ENCODE measurements around the gene WDR1. TPM values are rescaled to one million over a fixed set of nuclear protein-coding genes. Genes with fewer than 3 reads are reported as not detected.

The WDR1 gene
- polyA plus RNA-seq, 1 of the 3 experiments (the other 2 are of a cell fraction), result 310 TPM

GRCh38 chr4:10061650-10062415 lies 54.8 kb downstream of the WDR1 start:
- H3K4me1 ChIP-seq (ENCODE audit: control insufficient read depth in 1 of 2, insufficient read depth in 2 of 2, low read depth in 1 of 2, low read length in 1 of 2), result peaks cover 0 to 7% of the 10 kb centered on the region in 2 experiments; a peak in 1 of 4 replicates
- no peak overlapping the region for H2AFZ ChIP-seq (ENCODE audit: low read depth)
- no peaks in the 10 kb centered on the region for H4K20me1 ChIP-seq (ENCODE audit: insufficient read depth)
- no peaks in the 10 kb centered on the region for H3K36me3 ChIP-seq (replicated peaks in 1 of 2; ENCODE audit: control insufficient read depth in 1 of 2, insufficient read depth in 2 of 2, low read length in 1 of 2)
- H3K9ac ChIP-seq, result no peak overlapping the region
- H3K4me2 ChIP-seq, result no peak overlapping the region
- H3K9me3 ChIP-seq, result no peaks in the 10 kb centered on the region
- H3K9me2 ChIP-seq, result no peaks in the 10 kb centered on the region
- no peak for DNase-seq
- H3K27me3 ChIP-seq (ENCODE audit: insufficient read depth), result no peaks in the 10 kb centered on the region
- no peaks in the 10 kb centered on the region for H3F3A ChIP-seq (replicated peaks; ENCODE audit: insufficient read depth)
- POLR2A ChIA-PET, result no interaction called here
- CTCF ChIA-PET, result interaction anchor here (0.9 to 4.3 kb wide), 3 partner anchors 46 to 358 kb away, joined by 3 to 24 read pairs (median 4); no protein-coding TSS in a partner anchor
- TF ChIP-seq, protein P1, sequence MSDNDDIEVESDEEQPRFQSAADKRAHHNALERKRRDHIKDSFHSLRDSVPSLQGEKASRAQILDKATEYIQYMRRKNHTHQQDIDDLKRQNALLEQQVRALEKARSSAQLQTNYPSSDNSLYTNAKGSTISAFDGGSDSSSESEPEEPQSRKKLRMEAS (IDR thresholded peaks at IDR 0.05; ENCODE audit: low read depth), result no peak
- TF ChIP-seq RFX5 (IDR thresholded peaks at IDR 0.05; ENCODE audit: low read length) (no peak), ZBTB33 (IDR thresholded peaks at IDR 0.05; ENCODE audit: borderline replicate concordance, low read depth) (no peak), TCF12 (IDR thresholded peaks at IDR 0.05) (no peak), GATA2 (CRISPR knock-in tag; IDR thresholded peaks at IDR 0.05) (no peak), RXRA (IDR thresholded peaks at IDR 0.05; ENCODE audit: borderline replicate concordance, low read depth) (no peak), USF1 (IDR thresholded peaks at IDR 0.05; ENCODE audit: borderline replicate concordance, low read depth) (no peak), POLR2AphosphoS5 (IDR thresholded peaks at IDR 0.05; ENCODE audit: low read depth, low read length) (no peak), CHD2 (IDR thresholded peaks at IDR 0.05; ENCODE audit: low read length, partially characterized antibody) (no peak), TAF1 (IDR thresholded peaks at IDR 0.05; ENCODE audit: borderline replicate concordance, low read depth, low read length) (no peak), JUND (IDR thresholded peaks at IDR 0.05) (no peak), EP300 (IDR thresholded peaks at IDR 0.05; ENCODE audit: borderline replicate concordance in 1 of 2, low read depth in 1 of 2, low read length in 1 of 2) (no peak), RAD21 (IDR thresholded peaks at IDR 0.05; ENCODE audit: low read length) (no peak), EZH2phosphoT487 (IDR thresholded peaks at IDR 0.05; ENCODE audit: borderline replicate concordance, low read depth) (no peak), NRF1 (IDR thresholded peaks at IDR 0.05; ENCODE audit: low read depth, low read length) (no peak), MXI1 (IDR thresholded peaks at IDR 0.05; ENCODE audit: low read depth, low read length) (no peak)
- TF ChIP-seq, protein P2, sequence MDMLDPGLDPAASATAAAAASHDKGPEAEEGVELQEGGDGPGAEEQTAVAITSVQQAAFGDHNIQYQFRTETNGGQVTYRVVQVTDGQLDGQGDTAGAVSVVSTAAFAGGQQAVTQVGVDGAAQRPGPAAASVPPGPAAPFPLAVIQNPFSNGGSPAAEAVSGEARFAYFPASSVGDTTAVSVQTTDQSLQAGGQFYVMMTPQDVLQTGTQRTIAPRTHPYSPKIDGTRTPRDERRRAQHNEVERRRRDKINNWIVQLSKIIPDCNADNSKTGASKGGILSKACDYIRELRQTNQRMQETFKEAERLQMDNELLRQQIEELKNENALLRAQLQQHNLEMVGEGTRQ (IDR thresholded peaks at IDR 0.05; ENCODE audit: borderline replicate concordance, low read depth, low read length), result no peak
- TF ChIP-seq, protein P3, sequence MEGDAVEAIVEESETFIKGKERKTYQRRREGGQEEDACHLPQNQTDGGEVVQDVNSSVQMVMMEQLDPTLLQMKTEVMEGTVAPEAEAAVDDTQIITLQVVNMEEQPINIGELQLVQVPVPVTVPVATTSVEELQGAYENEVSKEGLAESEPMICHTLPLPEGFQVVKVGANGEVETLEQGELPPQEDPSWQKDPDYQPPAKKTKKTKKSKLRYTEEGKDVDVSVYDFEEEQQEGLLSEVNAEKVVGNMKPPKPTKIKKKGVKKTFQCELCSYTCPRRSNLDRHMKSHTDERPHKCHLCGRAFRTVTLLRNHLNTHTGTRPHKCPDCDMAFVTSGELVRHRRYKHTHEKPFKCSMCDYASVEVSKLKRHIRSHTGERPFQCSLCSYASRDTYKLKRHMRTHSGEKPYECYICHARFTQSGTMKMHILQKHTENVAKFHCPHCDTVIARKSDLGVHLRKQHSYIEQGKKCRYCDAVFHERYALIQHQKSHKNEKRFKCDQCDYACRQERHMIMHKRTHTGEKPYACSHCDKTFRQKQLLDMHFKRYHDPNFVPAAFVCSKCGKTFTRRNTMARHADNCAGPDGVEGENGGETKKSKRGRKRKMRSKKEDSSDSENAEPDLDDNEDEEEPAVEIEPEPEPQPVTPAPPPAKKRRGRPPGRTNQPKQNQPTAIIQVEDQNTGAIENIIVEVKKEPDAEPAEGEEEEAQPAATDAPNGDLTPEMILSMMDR (IDR thresholded peaks at IDR 0.05), result no peak
- TF ChIP-seq, protein P4, sequence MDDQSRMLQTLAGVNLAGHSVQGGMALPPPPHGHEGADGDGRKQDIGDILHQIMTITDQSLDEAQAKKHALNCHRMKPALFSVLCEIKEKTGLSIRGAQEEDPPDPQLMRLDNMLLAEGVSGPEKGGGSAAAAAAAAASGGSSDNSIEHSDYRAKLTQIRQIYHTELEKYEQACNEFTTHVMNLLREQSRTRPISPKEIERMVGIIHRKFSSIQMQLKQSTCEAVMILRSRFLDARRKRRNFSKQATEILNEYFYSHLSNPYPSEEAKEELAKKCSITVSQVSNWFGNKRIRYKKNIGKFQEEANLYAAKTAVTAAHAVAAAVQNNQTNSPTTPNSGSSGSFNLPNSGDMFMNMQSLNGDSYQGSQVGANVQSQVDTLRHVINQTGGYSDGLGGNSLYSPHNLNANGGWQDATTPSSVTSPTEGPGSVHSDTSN (IDR thresholded peaks at IDR 0.05), result no peak
- H3K4me3 ChIP-seq (ENCODE audit: low read depth in 2 of 2, low read length in 1 of 2), result no peak overlapping the region
- H3K27ac ChIP-seq (ENCODE audit: low read depth in 2 of 2, low read length in 1 of 2), result no peak overlapping the region
- 79% methylated on average over 3 of the region's 3 CpGs for WGBS (ENCODE audit: low lambda C conversion rate)
- H3K79me2 ChIP-seq (ENCODE audit: insufficient read depth), result no peaks in the 10 kb centered on the region

Measured in SK-N-SH (cell line).